Testis (tissue), 3 donors: Measurements from ENCODE around the gene CDC42EP4. TPM values are rescaled to one million over a fixed set of nuclear protein-coding genes. Genes with fewer than 3 reads are reported as not detected.

Experiments
- DNase-seq: peaks from one replicate; pipeline ENCODE4 v3.0.0-alpha.2; 2019
- H3K27ac ChIP-seq, 2 donors: fragments of 200-600 bp; sonication (generic); one replicate each; pipeline ENCODE4 v1.5.1; 2019
- H3K27me3 ChIP-seq: fragments of 200-600 bp; sonication (generic); one replicate; pipeline ENCODE4 v1.5.1; 2019
- H3K36me3 ChIP-seq: fragments of 200-600 bp; sonication (generic); one replicate; pipeline ENCODE4 v1.5.1; 2017; ENCODE audit warnings: low read depth; ENCODE audit errors: missing control alignments
- H3K4me1 ChIP-seq: fragments of 200-600 bp; sonication (generic); one replicate; pipeline ENCODE4 v1.5.1; 2019
- H3K4me3 ChIP-seq, 2 donors: fragments of 200-600 bp; sonication (generic); one replicate each; pipeline ENCODE4 v1.5.1; 2017 to 2019
- H3K9me3 ChIP-seq: fragments of 200-600 bp; sonication (generic); one replicate; pipeline ENCODE4 v1.5.1; 2017
- POLR2A ChIP-seq: fragments of 450-650 bp; IDR thresholded peaks from one replicate; pipeline ENCODE4 v1.6.1; 2017; ENCODE audit warnings: antibody characterized with exemption, mild to moderate bottlenecking, moderate library complexity
- WGBS, 2 donors: methylation state at CpG; one replicate each; pipeline ENCODE4 v1.1.5; 2018; 5-methylcytosine and 5-hydroxymethylcytosine counted together
- intact Hi-C: fragments of 100-400 bp; cut with DNase I; formaldehyde crosslinking; loops from one replicate; pipeline ENCODE4 v1.15.1; 2023; ENCODE audit warnings: low total_unique reads
- polyA plus RNA-seq: library from polyadenylated mRNA; stranded (reverse); fragments of 350-450 nt; fragmentation: Illumina TruSeq; extraction: RNeasy Lipid Tissue Mini Kit (QIAGEN cat#74804); gene quantifications from one replicate; pipeline ENCODE4 v1.2.3, GENCODE V29; 2014; ENCODE audit warnings: low read depth, low replicate concordance; ENCODE audit not compliant: insufficient read depth
- total RNA-seq, 2 donors: library from RNA; depleted of rRNA; stranded (reverse); fragments of >200 nt; gene quantifications; one replicate each; pipeline ENCODE4 v1.2.3, GENCODE V29; 2016
- TF ChIP-seq, protein P1 (sequence below), 3 experiments: fragments of 450-650 bp in 2 of 3; fragments of 200-600 bp in 1 of 3; sonication (generic) in 1 of 3; IDR thresholded peaks; one replicate each; pipeline ENCODE4 v1.5.1; 2016 to 2019; ENCODE audit warnings: antibody characterized with exemption in 3 of 3, mild to moderate bottlenecking in 2 of 3, moderate library complexity in 1 of 3

Gene CDC42EP4
- total and polyA plus RNA-seq, 3 donors from 2014 or later = 55.9 to 140 (median 103) TPM

DNA sequence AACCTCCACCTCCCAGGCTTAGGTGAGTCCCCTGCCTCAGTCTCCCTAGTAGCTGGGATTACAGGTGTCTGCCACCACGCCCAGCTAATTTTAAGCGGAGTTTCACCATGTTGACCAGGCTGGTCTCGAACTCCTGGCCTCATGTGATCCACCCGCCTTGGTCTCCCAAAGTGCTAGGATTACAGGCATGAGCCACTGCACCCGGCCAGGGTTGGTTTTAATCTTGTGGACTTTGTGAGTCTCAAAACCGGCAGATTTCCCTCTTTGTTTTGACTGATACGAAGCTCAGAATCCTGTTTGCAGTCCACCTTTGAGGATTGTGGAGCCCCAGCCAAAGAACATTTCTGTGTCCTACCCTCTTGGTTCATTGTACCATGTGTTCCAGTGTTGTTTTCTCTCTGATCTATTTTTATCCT, 33.7 kb downstream of the CDC42EP4 start:
- Histone ChIP-seq H3K36me3 (no peaks in the 10 kb centered on the region), H3K27me3 (no peaks in the 10 kb centered on the region), H3K9me3 (no peaks in the 10 kb centered on the region), H3K4me1 (peaks cover 38% of the 10 kb centered on the region), H3K4me3 (no peak overlapping the region), H3K27ac (peak overlapping the region; percentile 70 to 83)
- TF ChIP-seq, protein P1, sequence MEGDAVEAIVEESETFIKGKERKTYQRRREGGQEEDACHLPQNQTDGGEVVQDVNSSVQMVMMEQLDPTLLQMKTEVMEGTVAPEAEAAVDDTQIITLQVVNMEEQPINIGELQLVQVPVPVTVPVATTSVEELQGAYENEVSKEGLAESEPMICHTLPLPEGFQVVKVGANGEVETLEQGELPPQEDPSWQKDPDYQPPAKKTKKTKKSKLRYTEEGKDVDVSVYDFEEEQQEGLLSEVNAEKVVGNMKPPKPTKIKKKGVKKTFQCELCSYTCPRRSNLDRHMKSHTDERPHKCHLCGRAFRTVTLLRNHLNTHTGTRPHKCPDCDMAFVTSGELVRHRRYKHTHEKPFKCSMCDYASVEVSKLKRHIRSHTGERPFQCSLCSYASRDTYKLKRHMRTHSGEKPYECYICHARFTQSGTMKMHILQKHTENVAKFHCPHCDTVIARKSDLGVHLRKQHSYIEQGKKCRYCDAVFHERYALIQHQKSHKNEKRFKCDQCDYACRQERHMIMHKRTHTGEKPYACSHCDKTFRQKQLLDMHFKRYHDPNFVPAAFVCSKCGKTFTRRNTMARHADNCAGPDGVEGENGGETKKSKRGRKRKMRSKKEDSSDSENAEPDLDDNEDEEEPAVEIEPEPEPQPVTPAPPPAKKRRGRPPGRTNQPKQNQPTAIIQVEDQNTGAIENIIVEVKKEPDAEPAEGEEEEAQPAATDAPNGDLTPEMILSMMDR (IDR thresholded peaks at IDR 0.05) = no peak
- no peak for TF ChIP-seq POLR2A
- WGBS, 2 donors = 43 to 66% methylated on average over 7 of the region's 7 CpGs
- peak; percentile 61 for DNase-seq
- intact Hi-C loops = no loop called here

DNA sequence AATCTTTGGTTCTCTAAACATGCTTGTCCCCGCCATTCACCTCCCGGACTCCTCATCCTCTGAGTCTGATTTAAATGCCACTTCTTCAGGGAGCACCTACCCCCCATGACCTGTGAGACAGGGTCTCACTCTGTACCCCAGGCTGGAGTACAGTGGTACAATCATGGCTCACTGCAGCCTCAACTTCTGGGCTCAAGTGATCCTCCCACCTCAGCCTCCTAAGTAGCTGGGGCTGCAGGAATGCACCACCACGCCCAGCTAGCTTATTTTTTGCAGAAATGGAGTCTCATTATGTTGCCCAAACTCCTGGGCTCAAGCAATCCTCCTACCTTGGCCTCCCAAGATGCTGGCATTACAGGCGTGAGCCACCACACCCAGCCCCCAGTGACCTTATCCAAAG, 37.3 kb downstream of the CDC42EP4 start:
- H3K27ac ChIP-seq = no peak overlapping the region
- intact Hi-C loops = no loop called here
- WGBS, 2 donors = 95 to 98% methylated on average over 4 of the region's 4 CpGs
- peaks cover 29% of the 10 kb centered on the region for H3K4me1 ChIP-seq
- H3K4me3 ChIP-seq = no peak overlapping the region
- no peaks in the 10 kb centered on the region for H3K36me3 ChIP-seq
- no peaks in the 10 kb centered on the region for H3K9me3 ChIP-seq
- no peaks in the 10 kb centered on the region for H3K27me3 ChIP-seq
- TF ChIP-seq, protein P1 (IDR thresholded peaks at IDR 0.05) = no peak
- no peak for TF ChIP-seq POLR2A
- DNase-seq = no peak

DNA sequence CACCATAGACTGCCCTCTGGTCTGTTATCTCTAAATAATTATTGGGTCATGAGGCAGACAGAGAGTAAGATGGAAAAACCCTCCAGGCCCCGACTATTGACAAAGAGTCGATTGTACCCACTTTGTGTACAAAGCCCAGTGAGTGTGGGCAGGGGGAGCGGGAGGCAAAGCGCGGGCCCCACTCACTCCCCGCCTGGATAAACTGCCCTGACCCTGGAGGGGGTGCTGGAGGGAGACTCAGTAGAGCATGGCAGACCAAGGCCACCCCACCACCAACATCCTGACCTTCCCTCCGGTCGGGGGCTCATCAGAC, 38.9 kb downstream of the CDC42EP4 start:
- H3K27me3 ChIP-seq = no peaks in the 10 kb centered on the region
- TF ChIP-seq POLR2A = no peak
- TF ChIP-seq, protein P1 (IDR thresholded peaks at IDR 0.05) = no peak
- WGBS, 2 donors = 53 to 70% methylated on average over 8 of the region's 8 CpGs
- no peak overlapping the region for H3K27ac ChIP-seq
- peaks cover 13% of the 10 kb centered on the region for H3K4me1 ChIP-seq
- no peak overlapping the region for H3K4me3 ChIP-seq
- intact Hi-C loops = no loop called here
- no peaks in the 10 kb centered on the region for H3K36me3 ChIP-seq
- H3K9me3 ChIP-seq = no peaks in the 10 kb centered on the region
- peak; percentile 52 for DNase-seq

DNA sequence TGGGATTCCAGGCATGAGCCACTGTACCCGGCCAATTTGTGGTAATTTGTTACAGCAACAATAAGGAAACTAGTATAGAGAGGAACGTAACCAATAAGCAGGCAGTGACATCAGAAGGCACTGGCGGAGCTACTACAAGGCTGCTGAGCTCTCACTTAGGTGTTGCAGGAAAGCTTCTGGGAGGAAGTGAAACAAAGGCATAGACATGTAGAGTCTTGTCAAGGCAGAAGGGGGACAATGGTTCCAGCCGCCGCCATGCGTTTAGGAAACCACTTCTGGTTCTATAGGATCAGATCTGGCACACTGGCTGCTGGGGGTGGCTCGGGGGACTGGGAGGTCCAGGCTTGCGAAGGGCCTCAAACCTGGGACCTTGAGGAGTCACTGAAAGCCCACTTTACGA, 40.7 kb downstream of the CDC42EP4 start:
- no peaks in the 10 kb centered on the region for H3K36me3 ChIP-seq
- H3K4me1 ChIP-seq = peaks cover 7% of the 10 kb centered on the region
- no peak for DNase-seq
- H3K4me3 ChIP-seq = no peak overlapping the region
- TF ChIP-seq, protein P1 (IDR thresholded peaks at IDR 0.05) = no peak
- no peak for TF ChIP-seq POLR2A
- no peaks in the 10 kb centered on the region for H3K9me3 ChIP-seq
- intact Hi-C loops = no loop called here
- 91 to 98% methylated on average over 9 of the region's 9 CpGs for WGBS, 2 donors
- no peaks in the 10 kb centered on the region for H3K27me3 ChIP-seq
- no peak overlapping the region for H3K27ac ChIP-seq

DNA sequence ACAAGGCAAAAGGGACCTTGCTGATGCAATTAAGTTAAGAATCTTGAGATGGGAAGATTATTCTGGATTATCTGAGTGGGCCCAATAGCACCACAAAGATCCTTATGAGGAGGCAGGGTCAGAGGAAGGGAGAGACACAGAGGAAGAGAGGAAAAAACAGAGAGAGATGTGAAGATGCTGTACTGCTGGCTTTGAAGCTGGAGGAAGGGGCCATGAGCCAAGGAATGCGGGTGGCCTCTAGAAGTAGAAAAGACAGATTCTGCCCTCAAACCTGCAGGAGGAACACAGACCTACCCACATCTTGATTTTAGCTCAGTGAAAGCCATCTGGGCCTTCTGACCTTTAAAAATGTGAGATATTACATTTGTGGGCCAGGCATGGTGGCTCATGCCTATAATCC, 42.0 kb downstream of the CDC42EP4 start:
- no peak for TF ChIP-seq POLR2A
- TF ChIP-seq, protein P1 (IDR thresholded peaks at IDR 0.05) = no peak
- no peak for DNase-seq
- H3K27ac ChIP-seq = no peak overlapping the region
- 88 to 94% methylated on average over 1 of the region's 1 CpG for WGBS, 2 donors
- intact Hi-C loops = no loop called here
- H3K27me3 ChIP-seq = no peaks in the 10 kb centered on the region
- H3K4me1 ChIP-seq = peaks cover 7% of the 10 kb centered on the region
- no peak overlapping the region for H3K4me3 ChIP-seq
- no peaks in the 10 kb centered on the region for H3K9me3 ChIP-seq
- H3K36me3 ChIP-seq = no peaks in the 10 kb centered on the region
